ENCODE data around the gene STIM1. TPM values are rescaled to one million over a fixed set of nuclear protein-coding genes. Genes with fewer than 3 reads are reported as not detected.

The STIM1 gene
- total and polyA plus RNA-seq, 10 of the 15 experiments (the other 5 are each of a cell fraction or from before 2014, with no cell fraction given), result 8.6 to 57.7 (median 29.3) TPM

GRCh38 chr11:3879216-3879966 is 23.9 kb downstream of the STIM1 start (continued):
- TF ChIP-seq, protein P1, sequence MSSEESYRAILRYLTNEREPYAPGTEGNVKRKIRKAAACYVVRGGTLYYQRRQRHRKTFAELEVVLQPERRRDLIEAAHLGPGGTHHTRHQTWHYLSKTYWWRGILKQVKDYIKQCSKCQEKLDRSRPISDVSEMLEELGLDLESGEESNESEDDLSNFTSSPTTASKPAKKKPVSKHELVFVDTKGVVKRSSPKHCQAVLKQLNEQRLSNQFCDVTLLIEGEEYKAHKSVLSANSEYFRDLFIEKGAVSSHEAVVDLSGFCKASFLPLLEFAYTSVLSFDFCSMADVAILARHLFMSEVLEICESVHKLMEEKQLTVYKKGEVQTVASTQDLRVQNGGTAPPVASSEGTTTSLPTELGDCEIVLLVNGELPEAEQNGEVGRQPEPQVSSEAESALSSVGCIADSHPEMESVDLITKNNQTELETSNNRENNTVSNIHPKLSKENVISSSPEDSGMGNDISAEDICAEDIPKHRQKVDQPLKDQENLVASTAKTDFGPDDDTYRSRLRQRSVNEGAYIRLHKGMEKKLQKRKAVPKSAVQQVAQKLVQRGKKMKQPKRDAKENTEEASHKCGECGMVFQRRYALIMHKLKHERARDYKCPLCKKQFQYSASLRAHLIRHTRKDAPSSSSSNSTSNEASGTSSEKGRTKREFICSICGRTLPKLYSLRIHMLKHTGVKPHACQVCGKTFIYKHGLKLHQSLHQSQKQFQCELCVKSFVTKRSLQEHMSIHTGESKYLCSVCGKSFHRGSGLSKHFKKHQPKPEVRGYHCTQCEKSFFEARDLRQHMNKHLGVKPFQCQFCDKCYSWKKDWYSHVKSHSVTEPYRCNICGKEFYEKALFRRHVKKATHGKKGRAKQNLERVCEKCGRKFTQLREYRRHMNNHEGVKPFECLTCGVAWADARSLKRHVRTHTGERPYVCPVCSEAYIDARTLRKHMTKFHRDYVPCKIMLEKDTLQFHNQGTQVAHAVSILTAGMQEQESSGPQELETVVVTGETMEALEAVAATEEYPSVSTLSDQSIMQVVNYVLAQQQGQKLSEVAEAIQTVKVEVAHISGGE (CRISPR knock-in tag; IDR thresholded peaks at IDR 0.05), result no peak
- TF ChIP-seq PML (IDR thresholded peaks at IDR 0.05; ENCODE audit: low read length) (no peak), POU2F2 (IDR thresholded peaks at IDR 0.05; ENCODE audit: borderline replicate concordance, low read depth, low read length) (peak; percentile 60; the same call in 1 of the 3 replicates), TAF1 (IDR thresholded peaks at IDR 0.05; ENCODE audit: borderline replicate concordance, low read depth, low read length) (no peak), GATAD2B (conservative IDR thresholded peaks at IDR 0.05; ENCODE audit: low read depth) (no peak), NR2F1 (conservative IDR thresholded peaks at IDR 0.05) (no peak), NR2C2 (IDR thresholded peaks at IDR 0.05; ENCODE audit: borderline replicate concordance, control insufficient read depth, insufficient read length, low read depth) (no peak), PAX5 (IDR thresholded peaks at IDR 0.05; ENCODE audit: borderline replicate concordance, low read depth, low read length) (no peak), TCF12 (IDR thresholded peaks at IDR 0.05; ENCODE audit: low read depth, low read length) (no peak), IRF4 (IDR thresholded peaks at IDR 0.05; ENCODE audit: low read depth, low read length) (no peak), PAX8 (IDR thresholded peaks at IDR 0.05) (no peak), KAT2A (conservative IDR thresholded peaks at IDR 0.05; ENCODE audit: control insufficient read depth, low read depth, low read length) (no peak), RCOR1 (conservative IDR thresholded peaks at IDR 0.05; ENCODE audit: low read depth, low read length) (no peak), BACH1 (IDR thresholded peaks at IDR 0.05; ENCODE audit: borderline replicate concordance) (no peak), CHD2 (IDR thresholded peaks at IDR 0.05; ENCODE audit: borderline replicate concordance, low read depth, low read length) (no peak), POLR2AphosphoS5 (IDR thresholded peaks at IDR 0.05; ENCODE audit: low read length) (no peak), IKZF1 (conservative IDR thresholded peaks at IDR 0.05) (peak; percentile 75), SPI1 (IDR thresholded peaks at IDR 0.05; ENCODE audit: borderline replicate concordance, insufficient read depth, low read depth, low read length) (peak; percentile 28; the same call in 1 of the 2 replicates), RAD51 (IDR thresholded peaks at IDR 0.05) (no peak), BHLHE40 (IDR thresholded peaks at IDR 0.05; ENCODE audit: borderline replicate concordance in 1 of 2, low read depth in 2 of 2, low read length in 1 of 2) (peak; percentile 60 to 69; a peak in 2 of 4 replicates), GABPA (IDR thresholded peaks at IDR 0.05; ENCODE audit: low read depth) (no peak), SMARCA5 (IDR thresholded peaks at IDR 0.05) (peak; percentile 56; the same call in 1 of the 2 replicates), EZH2 (IDR thresholded peaks at IDR 0.05; ENCODE audit: borderline replicate concordance, control insufficient read depth, low read depth, low read length) (no peak), SIN3A (IDR thresholded peaks at IDR 0.05; ENCODE audit: low read depth, low read length) (no peak), FOXM1 (IDR thresholded peaks at IDR 0.05; ENCODE audit: low read depth, low read length) (peak; percentile 63)
- TF ChIP-seq, protein P2, sequence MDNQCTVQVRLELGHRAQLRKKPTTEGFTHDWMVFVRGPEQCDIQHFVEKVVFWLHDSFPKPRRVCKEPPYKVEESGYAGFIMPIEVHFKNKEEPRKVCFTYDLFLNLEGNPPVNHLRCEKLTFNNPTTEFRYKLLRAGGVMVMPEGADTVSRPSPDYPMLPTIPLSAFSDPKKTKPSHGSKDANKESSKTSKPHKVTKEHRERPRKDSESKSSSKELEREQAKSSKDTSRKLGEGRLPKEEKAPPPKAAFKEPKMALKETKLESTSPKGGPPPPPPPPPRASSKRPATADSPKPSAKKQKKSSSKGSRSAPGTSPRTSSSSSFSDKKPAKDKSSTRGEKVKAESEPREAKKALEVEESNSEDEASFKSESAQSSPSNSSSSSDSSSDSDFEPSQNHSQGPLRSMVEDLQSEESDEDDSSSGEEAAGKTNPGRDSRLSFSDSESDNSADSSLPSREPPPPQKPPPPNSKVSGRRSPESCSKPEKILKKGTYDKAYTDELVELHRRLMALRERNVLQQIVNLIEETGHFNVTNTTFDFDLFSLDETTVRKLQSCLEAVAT (IDR thresholded peaks at IDR 0.05), result no peak
- TF ChIP-seq, protein P3, sequence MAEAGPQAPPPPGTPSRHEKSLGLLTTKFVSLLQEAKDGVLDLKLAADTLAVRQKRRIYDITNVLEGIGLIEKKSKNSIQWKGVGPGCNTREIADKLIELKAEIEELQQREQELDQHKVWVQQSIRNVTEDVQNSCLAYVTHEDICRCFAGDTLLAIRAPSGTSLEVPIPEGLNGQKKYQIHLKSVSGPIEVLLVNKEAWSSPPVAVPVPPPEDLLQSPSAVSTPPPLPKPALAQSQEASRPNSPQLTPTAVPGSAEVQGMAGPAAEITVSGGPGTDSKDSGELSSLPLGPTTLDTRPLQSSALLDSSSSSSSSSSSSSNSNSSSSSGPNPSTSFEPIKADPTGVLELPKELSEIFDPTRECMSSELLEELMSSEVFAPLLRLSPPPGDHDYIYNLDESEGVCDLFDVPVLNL (IDR thresholded peaks at IDR 0.05; ENCODE audit: low read depth, low read length), result no peak

Data from GM12878 (cell line).